A549 (cell line): Measurements from ENCODE around the gene HTR6. TPM values are rescaled to one million over a fixed set of nuclear protein-coding genes. Genes with fewer than 3 reads are reported as not detected.
A peak's percentile ranks its signal among the peaks of the same experiment; 100 is the strongest.

Source experiments
- ATAC-seq, 2 experiments: fragments of 200-7000 bp in 1 of 2; fragments of >200 bp in 1 of 2; cut with Nextera tagmentation in 1 of 2; cut with Tn5 transposase in 1 of 2; 3 replicates each; pipeline versions ENCODE4 v1.8.0 to v1.9.1; 2018 to 2020; ENCODE audit warnings: mild to moderate bottlenecking in 1 of 2, moderate library complexity in 1 of 2
- CTCF ChIA-PET: fragments of 300-600 bp; sonication (Branson Sonifier 250); formaldehyde crosslinking; extraction: SDS; loops from one replicate; lab custom pipeline; 2021; ENCODE audit warnings: antibody characterized with exemption, inconsistent platforms; lab: Yijun Ruan, JAX
- POLR2A ChIA-PET: fragments of 350-600 bp; formaldehyde crosslinking; extraction: SDS; loops from one replicate; lab custom pipeline; 2021; ENCODE audit warnings: antibody characterized with exemption, inconsistent platforms; lab: Yijun Ruan, JAX
- DNase-seq, 2 experiments: peaks; one replicate each; pipeline versions ENCODE4 v3.0.0 to v3.0.0-alpha.2; 2011 to 2016; ENCODE audit warnings: low read depth in 1 of 2, low spot score in 1 of 2
- FAIRE-seq: peaks from 2 replicates; lab custom pipeline; 2011; peaks lifted over from hg19 to GRCh38; lab: Jason Lieb, UNC
- H3K27ac ChIP-seq, 2 experiments: fragments of >200 bp; sonication (Bioruptor Twin); formaldehyde crosslinking; 3 replicates each; pipeline ENCODE4 v1.5.1; 2016 to 2017
- H3K4me1 ChIP-seq: fragments of >200 bp; sonication (Bioruptor Twin); formaldehyde crosslinking; 3 replicates; pipeline ENCODE4 v1.6.1; 2016
- H3K4me2 ChIP-seq: fragments of >200 bp; sonication (Bioruptor Twin); formaldehyde crosslinking; 3 replicates; pipeline ENCODE4 v1.6.1; 2016
- H3K4me3 ChIP-seq: fragments of >200 bp; sonication (Bioruptor Twin); formaldehyde crosslinking; 3 replicates; pipeline ENCODE4 v1.5.1; 2016
- H3K9me3 ChIP-seq: fragments of >200 bp; sonication (Bioruptor Twin); formaldehyde crosslinking; 3 replicates; pipeline ENCODE4 v1.6.1; 2016
- CBX2 ChIP-seq: fragments of 200-600 bp; sonication (generic); IDR thresholded peaks from 2 replicates; pipeline ENCODE4 v1.6.1; 2016; ENCODE audit warnings: low read depth, mild to moderate bottlenecking, borderline replicate concordance
- CBX8 ChIP-seq: fragments of 200-600 bp; sonication (generic); IDR thresholded peaks from 2 replicates; pipeline ENCODE4 v1.6.1; 2016
- CHD4 ChIP-seq: fragments of 200-600 bp; sonication (generic); IDR thresholded peaks from 2 replicates; pipeline ENCODE4 v1.6.1; 2016; ENCODE audit warnings: antibody characterized with exemption, mild to moderate bottlenecking, borderline replicate concordance
- FOSL2 ChIP-seq, 2 experiments: fragments of 450-650 bp in 1 of 2; fragments of >200 bp in 1 of 2; sonication (Bioruptor Twin) in 1 of 2; formaldehyde crosslinking; IDR thresholded peaks; 2 replicates each; pipeline versions ENCODE4 v1.5.0 to v1.6.1; 2016 to 2020; ENCODE audit warnings: mild to moderate bottlenecking in 1 of 2, moderate library complexity in 1 of 2
- FOXS1 ChIP-seq: fragments of 250-450 bp; sonication (Bioruptor Pico); IDR thresholded peaks from 2 replicates; pipeline ENCODE4 v1.5.0; 2020; ENCODE audit warnings: mild to moderate bottlenecking, moderate library complexity
- GATA3 ChIP-seq: IDR thresholded peaks from 2 replicates; pipeline ENCODE4 v1.6.1; 2012; ENCODE audit warnings: borderline replicate concordance
- HOXB13 ChIP-seq: fragments of 250-450 bp; sonication (Bioruptor Pico); IDR thresholded peaks from 2 replicates; pipeline ENCODE4 v1.5.0; 2020; ENCODE audit warnings: low read depth, mild to moderate bottlenecking, moderate library complexity
- MAFK ChIP-seq: fragments of 450-650 bp; IDR thresholded peaks from 2 replicates; pipeline ENCODE4 v1.6.1; 2014; ENCODE audit not compliant: partially characterized antibody
- MAZ ChIP-seq: fragments of 150-350 bp; IDR thresholded peaks from 2 replicates; pipeline ENCODE4 v1.6.1; 2014; ENCODE audit warnings: antibody characterized with exemption, low read depth, low read length, borderline replicate concordance
- MYC ChIP-seq: IDR thresholded peaks from 2 replicates; pipeline ENCODE4 v1.6.1; 2012; ENCODE audit warnings: mild to moderate bottlenecking, inconsistent platforms, low read length, improper control_type of control experiment, borderline replicate concordance
- RCOR1 ChIP-seq: fragments of 150-350 bp; IDR thresholded peaks from 2 replicates; pipeline ENCODE4 v1.6.1; 2014; ENCODE audit warnings: antibody characterized with exemption, low read length, low read depth
- RFX5 ChIP-seq: fragments of 450-650 bp; IDR thresholded peaks from 2 replicates; pipeline ENCODE4 v1.7.1; 2014; ENCODE audit warnings: antibody characterized with exemption, mild to moderate bottlenecking, moderate library complexity
- RNF2 ChIP-seq: fragments of 200-600 bp; sonication (generic); IDR thresholded peaks from 2 replicates; pipeline ENCODE4 v1.6.1; 2016; ENCODE audit warnings: low read depth, mild to moderate bottlenecking, antibody characterized with exemption, moderate library complexity, borderline replicate concordance
- SREBF2 ChIP-seq: fragments of 450-650 bp; IDR thresholded peaks from 2 replicates; pipeline ENCODE4 v1.6.1; 2014; ENCODE audit warnings: mild to moderate bottlenecking, moderate library complexity
- TFCP2L1 ChIP-seq: fragments of 250-450 bp; sonication (Bioruptor Pico); IDR thresholded peaks from 2 replicates; pipeline ENCODE4 v1.5.0; 2021; ENCODE audit warnings: mild to moderate bottlenecking
- ZC3H11A ChIP-seq: fragments of 450-650 bp; IDR thresholded peaks from 2 replicates; pipeline ENCODE4 v1.6.1; 2014; ENCODE audit warnings: antibody characterized with exemption, mild to moderate bottlenecking
- ZNF302 ChIP-seq: fragments of 250-450 bp; sonication (Bioruptor Pico); IDR thresholded peaks from 2 replicates; pipeline ENCODE4 v1.9.0; 2021; ENCODE audit warnings: inconsistent platforms, mild to moderate bottlenecking, moderate library complexity
- WGBS: methylation state at CpG from one replicate; pipeline ENCODE4 v1.1.6; 2017; ENCODE audit errors: missing lambda C conversion rate; 5-methylcytosine and 5-hydroxymethylcytosine counted together
- polyA plus RNA-seq, 4 experiments: library from polyadenylated mRNA; depleted of rRNA in 3 of 4; stranded (reverse); fragments of >200 nt; fragmentation: RNase III in 1 of 4; extraction: RNeasy Plus Mini Kit Qiagen cat#74134 plus additional on column Dnase treatment in 1 of 4; gene quantifications; 2 replicates in 3 of 4; 3 replicates in 1 of 4; pipeline ENCODE4 v1.2.3, GENCODE V29; 2011 to 2017
- TF ChIP-seq, protein P1 (sequence below): fragments of >200 bp; sonication (Bioruptor Twin); formaldehyde crosslinking; IDR thresholded peaks from 3 replicates; pipeline ENCODE4 v1.5.1; 2016
- TF ChIP-seq, protein P2 (sequence below): IDR thresholded peaks from 2 replicates; pipeline ENCODE4 v1.6.1; 2012
- TF ChIP-seq, protein P3 (sequence below): fragments of >200 bp; sonication (Bioruptor Twin); formaldehyde crosslinking; IDR thresholded peaks from 2 replicates; pipeline ENCODE4 v1.6.1; 2016

HTR6 gene
- polyA plus RNA-seq, 2 of the 4 experiments (the other 2 are of a cell fraction): 0.21 TPM; not detected in 1

DNA sequence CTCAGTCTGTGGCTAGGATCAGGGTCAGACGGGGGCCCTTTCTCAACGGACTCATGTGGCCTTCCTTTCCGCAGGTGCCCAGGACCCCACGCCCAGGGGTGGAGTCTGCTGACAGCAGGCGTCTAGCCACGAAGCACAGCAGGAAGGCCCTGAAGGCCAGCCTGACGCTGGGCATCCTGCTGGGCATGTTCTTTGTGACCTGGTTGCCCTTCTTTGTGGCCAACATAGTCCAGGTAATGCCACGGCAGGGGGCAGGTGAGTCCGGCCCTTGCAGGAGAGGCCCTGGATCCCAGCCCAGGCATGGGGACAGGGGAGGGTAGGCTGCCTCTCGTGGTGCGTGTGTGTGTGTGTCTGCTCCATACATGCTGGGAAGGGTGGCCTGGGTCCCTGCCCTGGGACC is 13.8 kb downstream of the HTR6 start:
- DNase-seq (no peak), FAIRE-seq (no peak), ATAC-seq (no peak)
- WGBS: 69% methylated on average over 4 of the region's 11 CpGs
- Histone ChIP-seq H3K4me3 (no peak overlapping the region), H3K9me3 (no peaks in the 10 kb centered on the region), H3K4me2 (no peak overlapping the region), H3K27ac (no peak overlapping the region), H3K4me1 (no peaks in the 10 kb centered on the region)
- ChIA-PET CTCF (interaction anchor here (4.7 kb wide), 1 partner anchor 26 kb away, joined by 15 read pairs; no protein-coding TSS in a partner anchor), POLR2A (no interaction called here)
- TF ChIP-seq CBX8 (no peak), CBX2 (no peak), SREBF2 (no peak), FOXS1 (no peak), FOSL2 (IDR thresholded peaks at IDR 0.05) (no peak), FOSL2 (CRISPR knock-in tag; IDR thresholded peaks at IDR 0.05) (no peak)
- TF ChIP-seq, protein P1, sequence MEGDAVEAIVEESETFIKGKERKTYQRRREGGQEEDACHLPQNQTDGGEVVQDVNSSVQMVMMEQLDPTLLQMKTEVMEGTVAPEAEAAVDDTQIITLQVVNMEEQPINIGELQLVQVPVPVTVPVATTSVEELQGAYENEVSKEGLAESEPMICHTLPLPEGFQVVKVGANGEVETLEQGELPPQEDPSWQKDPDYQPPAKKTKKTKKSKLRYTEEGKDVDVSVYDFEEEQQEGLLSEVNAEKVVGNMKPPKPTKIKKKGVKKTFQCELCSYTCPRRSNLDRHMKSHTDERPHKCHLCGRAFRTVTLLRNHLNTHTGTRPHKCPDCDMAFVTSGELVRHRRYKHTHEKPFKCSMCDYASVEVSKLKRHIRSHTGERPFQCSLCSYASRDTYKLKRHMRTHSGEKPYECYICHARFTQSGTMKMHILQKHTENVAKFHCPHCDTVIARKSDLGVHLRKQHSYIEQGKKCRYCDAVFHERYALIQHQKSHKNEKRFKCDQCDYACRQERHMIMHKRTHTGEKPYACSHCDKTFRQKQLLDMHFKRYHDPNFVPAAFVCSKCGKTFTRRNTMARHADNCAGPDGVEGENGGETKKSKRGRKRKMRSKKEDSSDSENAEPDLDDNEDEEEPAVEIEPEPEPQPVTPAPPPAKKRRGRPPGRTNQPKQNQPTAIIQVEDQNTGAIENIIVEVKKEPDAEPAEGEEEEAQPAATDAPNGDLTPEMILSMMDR: no peak

DNA sequence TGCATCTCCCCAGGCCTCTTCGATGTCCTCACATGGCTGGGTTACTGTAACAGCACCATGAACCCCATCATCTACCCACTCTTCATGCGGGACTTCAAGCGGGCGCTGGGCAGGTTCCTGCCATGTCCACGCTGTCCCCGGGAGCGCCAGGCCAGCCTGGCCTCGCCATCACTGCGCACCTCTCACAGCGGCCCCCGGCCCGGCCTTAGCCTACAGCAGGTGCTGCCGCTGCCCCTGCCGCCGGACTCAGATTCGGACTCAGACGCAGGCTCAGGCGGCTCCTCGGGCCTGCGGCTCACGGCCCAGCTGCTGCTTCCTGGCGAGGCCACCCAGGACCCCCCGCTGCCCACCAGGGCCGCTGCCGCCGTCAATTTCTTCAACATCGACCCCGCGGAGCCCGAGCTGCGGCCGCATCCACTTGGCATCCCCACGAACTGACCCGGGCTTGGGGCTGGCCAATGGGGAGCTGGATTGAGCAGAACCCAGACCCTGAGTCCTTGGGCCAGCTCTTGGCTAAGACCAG is 14.3 kb downstream of the HTR6 start:
- POLR2A ChIA-PET: no interaction called here
- no peaks in the 10 kb centered on the region for H3K9me3 ChIP-seq
- WGBS: 91% methylated on average over 11 of the region's 34 CpGs

DNA sequence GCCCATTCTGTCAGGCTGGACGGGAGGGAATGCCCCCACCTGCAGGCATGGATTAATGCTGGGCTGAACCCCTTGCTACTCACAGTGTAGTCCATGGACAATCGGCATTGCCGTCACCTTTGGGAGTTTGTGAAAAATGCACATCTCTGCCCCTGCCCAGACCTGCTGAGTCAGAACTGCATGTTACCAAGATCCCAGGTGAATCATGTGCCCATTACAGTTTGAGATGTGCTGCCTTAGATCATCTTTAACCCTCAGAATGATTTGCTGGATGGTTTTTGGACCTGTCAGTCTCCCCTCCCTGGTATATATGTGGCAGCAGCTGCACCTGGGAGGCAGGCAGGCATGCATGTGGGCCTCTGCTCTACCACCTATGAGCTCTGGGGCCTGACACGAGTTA is 15.0 kb downstream of the HTR6 start:
- Histone ChIP-seq H3K4me1 (no peaks in the 10 kb centered on the region), H3K4me3 (no peak overlapping the region), H3K27ac (no peak overlapping the region), H3K9me3 (no peaks in the 10 kb centered on the region), H3K4me2 (no peak overlapping the region)
- DNase-seq (no peak), ATAC-seq (no peak), FAIRE-seq (no peak)
- WGBS: 78% methylated on average over 4 of the region's 4 CpGs
- TF ChIP-seq FOSL2 (IDR thresholded peaks at IDR 0.05): no peak
- no peak for TF ChIP-seq FOSL2 (CRISPR knock-in tag; IDR thresholded peaks at IDR 0.05)
- peak; percentile 49 for TF ChIP-seq MAFK
- ChIA-PET POLR2A (no interaction called here), CTCF (interaction anchor here (1.6 kb wide), 1 partner anchor 18 kb away, joined by 4 read pairs; no protein-coding TSS in a partner anchor)

More for the DNA sequence above, 14.3 kb downstream of the HTR6 start:
- FAIRE-seq (no peak), ATAC-seq (no peak), DNase-seq (no peak)
- CTCF ChIA-PET: interaction anchor here (1.6 to 4.7 kb wide), 2 partner anchors 17 to 26 kb away, joined by 4 to 15 read pairs; no protein-coding TSS in a partner anchor
- no peak overlapping the region for H3K4me3 ChIP-seq
- TF ChIP-seq, protein P2, sequence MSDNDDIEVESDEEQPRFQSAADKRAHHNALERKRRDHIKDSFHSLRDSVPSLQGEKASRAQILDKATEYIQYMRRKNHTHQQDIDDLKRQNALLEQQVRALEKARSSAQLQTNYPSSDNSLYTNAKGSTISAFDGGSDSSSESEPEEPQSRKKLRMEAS: no peak
- TF ChIP-seq HOXB13 (CRISPR knock-in tag): no peak
- no peak for TF ChIP-seq CHD4
- TF ChIP-seq RNF2: no peak
- TF ChIP-seq ZC3H11A: no peak
- no peak for TF ChIP-seq RFX5
- TF ChIP-seq, protein P3, sequence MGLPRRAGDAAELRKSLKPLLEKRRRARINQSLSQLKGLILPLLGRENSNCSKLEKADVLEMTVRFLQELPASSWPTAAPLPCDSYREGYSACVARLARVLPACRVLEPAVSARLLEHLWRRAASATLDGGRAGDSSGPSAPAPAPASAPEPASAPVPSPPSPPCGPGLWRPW: no peak
- TF ChIP-seq RCOR1: no peak
- TF ChIP-seq SREBF2: no peak
- H3K4me2 ChIP-seq: no peak overlapping the region
- no peaks in the 10 kb centered on the region for H3K4me1 ChIP-seq
- H3K27ac ChIP-seq: no peak overlapping the region

DNA sequence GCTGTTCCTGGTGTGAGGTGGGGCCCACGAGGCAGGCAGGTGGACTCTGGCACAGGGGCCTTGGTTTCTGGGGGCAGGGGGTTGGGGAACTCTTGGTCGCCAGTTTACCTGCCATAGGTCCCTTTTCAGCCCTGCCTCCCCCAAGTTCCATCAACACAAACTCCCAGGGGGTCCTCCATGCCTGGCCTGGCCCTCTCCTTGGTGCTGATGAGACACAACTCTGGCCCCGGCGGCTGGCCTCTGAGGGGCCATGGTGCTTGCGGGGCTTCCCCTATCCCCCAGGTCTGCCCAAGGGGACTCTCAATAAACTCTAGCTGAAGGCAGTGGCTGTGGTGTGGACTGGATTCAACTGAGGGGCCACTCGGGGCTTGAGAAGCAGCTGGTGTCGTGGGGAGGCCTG is 16.0 kb downstream of the HTR6 start:
- POLR2A ChIA-PET: no interaction called here
- FAIRE-seq: no peak

More for the DNA sequence above, 16.0 kb downstream of the HTR6 start:
- H3K4me3 ChIP-seq: no peak overlapping the region
- 71% methylated on average over 3 of the region's 7 CpGs for WGBS
- no peaks in the 10 kb centered on the region for H3K9me3 ChIP-seq
- no peak overlapping the region for H3K27ac ChIP-seq
- TF ChIP-seq GATA3: no peak
- no peak for TF ChIP-seq ZC3H11A
- TF ChIP-seq CBX2: no peak
- TF ChIP-seq MYC: no peak
- TF ChIP-seq, protein P3: no peak
- TF ChIP-seq MAZ: no peak
- no peak for TF ChIP-seq TFCP2L1
- no peak for TF ChIP-seq ZNF302 (CRISPR knock-in tag)
- no peak overlapping the region for H3K4me2 ChIP-seq
- DNase-seq (no peak), ATAC-seq (no peak)
- H3K4me1 ChIP-seq: no peaks in the 10 kb centered on the region
- CTCF ChIA-PET: interaction anchor here (0.7 to 1.4 kb wide), 3 partner anchors 18 to 486 kb away, joined by 3 to 5 read pairs (median 4); no protein-coding TSS in a partner anchor
